ENCODE measurements around the gene SNX18. TPM values are rescaled to one million over a fixed set of nuclear protein-coding genes. Genes with fewer than 3 reads are reported as not detected.

The SNX18 gene
- total and polyA plus RNA-seq, 2 of the 4 experiments (the other 2 are of a cell fraction), result 31.2 to 50.0 TPM

DNA sequence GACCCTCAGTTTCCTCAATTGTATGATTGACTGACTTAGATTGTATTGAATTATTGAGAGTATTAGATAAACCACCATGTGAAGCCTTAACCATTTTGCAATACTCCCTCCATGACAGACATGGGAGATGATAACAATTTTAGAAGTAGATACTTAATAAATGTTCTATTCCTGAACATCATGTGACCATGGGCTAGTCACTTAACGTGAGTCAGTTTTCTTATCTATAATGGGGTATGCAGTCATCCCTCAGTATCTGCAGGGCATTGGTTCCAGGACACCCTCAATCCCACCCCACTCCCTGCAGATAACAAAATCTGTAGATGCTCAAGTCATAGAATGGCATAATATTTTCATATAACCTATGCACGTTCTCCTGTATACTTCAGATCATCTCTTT is 31.0 kb downstream of the SNX18 start:
- no peak overlapping the region for H4K5ac ChIP-seq (ENCODE audit: low read depth, low read length)
- no peak overlapping the region for H4K8ac ChIP-seq (ENCODE audit: low read depth in 2 of 2, low read length in 2 of 2)
- ChIA-PET CTCF (no interaction called here), POLR2A (ENCODE audit: unreplicated experiment) (no interaction called here)
- H3K9ac ChIP-seq (ENCODE audit: low read depth, low read length), result no peak overlapping the region
- H3K27me3 ChIP-seq (ENCODE audit: control insufficient read depth, insufficient read depth, low read length), result no peaks in the 10 kb centered on the region
- no peak overlapping the region for H3K4me2 ChIP-seq (ENCODE audit: low read depth, low read length)
- H2BK5ac ChIP-seq (ENCODE audit: low read depth, low read length, poor library complexity, severe bottlenecking), result no peak overlapping the region
- H3K4me1 ChIP-seq (ENCODE audit: control insufficient read depth, insufficient read depth, low read length), result peaks cover 8% of the 10 kb centered on the region
- H3K36me3 ChIP-seq (ENCODE audit: control insufficient read depth, insufficient read depth, low read length), result peaks cover 44% of the 10 kb centered on the region
- DNase-seq (no peak), ATAC-seq (ENCODE audit: low read depth) (no peak)
- no peak overlapping the region for H3K18ac ChIP-seq (ENCODE audit: low read depth, low read length)
- no peak overlapping the region for H2BK20ac ChIP-seq (ENCODE audit: low read depth, low read length)
- H4K91ac ChIP-seq (ENCODE audit: insufficient read depth, low read depth, low read length), result no peak overlapping the region
- no TSS peak for BruUV-seq (replicated peaks)
- no peak overlapping the region for H2BK15ac ChIP-seq (ENCODE audit: low read depth, low read length)
- peaks cover 40 to 82% of the 10 kb centered on the region in 2 experiments for H3K79me1 ChIP-seq (ENCODE audit: low read depth in 1 of 2, low read length in 2 of 2)
- no peaks in the 10 kb centered on the region for H3K9me3 ChIP-seq (ENCODE audit: control insufficient read depth, insufficient read depth, low read length)
- H3K4me3 ChIP-seq (ENCODE audit: insufficient read depth, low read depth, low read length), result no peak overlapping the region
- in situ Hi-C loops (cut with MboI; ENCODE audit: low sequenced_read_pairs), result no loop called here
- 0 out of 2 replicates have a peak overlapping the region, but pooled peaks have one; percentile 35 for H2AK5ac ChIP-seq (ENCODE audit: low read depth, low read length)
- H3K23ac ChIP-seq (ENCODE audit: low read depth, low read length), result no peak overlapping the region
- H3K14ac ChIP-seq (replicated peaks; ENCODE audit: low read depth, low read length), result no peak overlapping the region
- no peak overlapping the region for H2AK9ac ChIP-seq (replicated peaks; ENCODE audit: low read depth, low read length, poor library complexity)
- no peak overlapping the region for H3K4ac ChIP-seq (ENCODE audit: low read depth, low read length)
- TF ChIP-seq MAFK (IDR thresholded peaks at IDR 0.05; ENCODE audit: low read depth, low read length) (no peak), USF2 (IDR thresholded peaks at IDR 0.05; ENCODE audit: low read depth, low read length) (peak; percentile 30; the same call in 1 of the 2 replicates), MAZ (IDR thresholded peaks at IDR 0.05; ENCODE audit: borderline replicate concordance, low read depth, low read length) (no peak), CHD1 (IDR thresholded peaks at IDR 0.05; ENCODE audit: low read depth, low read length) (no peak), NFE2L2 (IDR thresholded peaks at IDR 0.05; ENCODE audit: low read depth, low read length) (no peak), ELK1 (IDR thresholded peaks at IDR 0.05; ENCODE audit: borderline replicate concordance, low read depth, low read length) (no peak), POLR2A (IDR thresholded peaks at IDR 0.05; ENCODE audit: low read depth, low read length) (no peak)
- no peak overlapping the region for H3K56ac ChIP-seq (ENCODE audit: extremely low read depth, insufficient read depth, low read length)
- H3K27ac ChIP-seq (ENCODE audit: insufficient read depth, low read length), result no peak overlapping the region
- peaks cover 30% of the 10 kb centered on the region for H3K9me1 ChIP-seq (ENCODE audit: insufficient read depth, low read length)
- no peak overlapping the region for H2BK120ac ChIP-seq (ENCODE audit: low read depth, low read length)
- dilution Hi-C loops (cut with HindIII; ENCODE audit: low sequenced_read_pairs, unreplicated experiment), result no loop called here
- no peak overlapping the region for H2AFZ ChIP-seq (replicated peaks; ENCODE audit: low read length, poor library complexity)
- H4K20me1 ChIP-seq (ENCODE audit: insufficient read depth, low read length), result peaks cover 52% of the 10 kb centered on the region
- intact Hi-C loops (cut with micrococcal nuclease), result no loop called here
- WGBS, 2 experiments (ENCODE audit: extremely low coverage in 2 of 2, insufficient read length in 1 of 2), result no CpG with 5 or more reads among the region's 2 CpGs
